Glomerular endothelial cell (primary cell): Measurements from ENCODE around the gene PRLH. TPM values are rescaled to one million over a fixed set of nuclear protein-coding genes. Genes with fewer than 3 reads are reported as not detected.

ENCODE experiments used
- DNase-seq: peaks from one replicate; pipeline ENCODE4 v3.0.0-alpha.2; 2011; ENCODE audit warnings: low read depth, low spot score; ENCODE audit errors: extremely low read depth
- total RNA-seq: library from RNA; depleted of rRNA; stranded (reverse); fragments of >200 nt; gene quantifications from 2 replicates; pipeline ENCODE4 v1.2.3, GENCODE V29; 2015

Gene PRLH
- total RNA-seq, 1 donor from 2014 or later = not detected

- no peak for DNase-seq
These were observed 2.6 kb upstream of the PRLH start for GRCh38 chr2:237563816-237564215.

- no peak for DNase-seq
These were observed 1.7 kb upstream of the PRLH start for GRCh38 chr2:237564526-237565131.

GRCh38 chr2:237565974-237566373 lies 400 bp upstream of the PRLH start:
- DNase-seq = no peak

DNA sequence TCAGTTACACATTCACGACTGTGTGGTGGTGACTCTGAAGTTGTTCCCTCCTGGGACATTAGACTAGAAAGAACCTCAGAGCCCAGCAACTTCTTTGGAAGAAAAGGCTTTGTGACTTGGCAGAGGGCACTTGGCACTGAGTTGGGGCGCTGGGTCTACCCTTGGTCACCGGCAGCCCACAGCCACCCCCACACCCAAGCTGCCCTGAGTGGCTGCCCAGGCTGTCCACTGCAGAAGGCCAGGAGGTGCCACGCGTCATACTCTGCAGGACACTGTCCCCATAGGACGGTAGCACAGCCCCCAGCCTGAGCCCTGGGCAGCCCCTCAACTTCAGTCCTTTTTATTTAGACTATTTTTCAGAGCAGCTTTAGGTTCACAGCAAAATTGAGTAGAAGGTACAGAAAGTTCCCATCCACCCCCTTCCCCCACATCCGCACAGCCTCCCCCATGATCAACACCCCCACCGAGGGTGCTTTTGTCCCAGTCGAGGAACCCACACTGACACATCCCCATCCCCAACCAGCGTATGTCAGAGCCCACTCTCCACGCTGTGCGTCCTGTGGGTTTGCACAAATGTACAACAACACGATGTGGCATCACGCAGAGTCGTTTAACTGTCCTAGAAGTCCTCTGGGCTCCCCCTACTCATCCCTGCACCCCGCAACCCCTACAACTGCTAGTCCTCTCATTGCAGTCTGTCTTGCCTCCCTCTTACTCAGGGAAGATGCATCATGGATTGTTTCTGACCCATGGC lies 1.1 kb downstream of the PRLH start:
- no peak for DNase-seq

- DNase-seq = no peak
These were observed 1.8 kb downstream of the PRLH start for GRCh38 chr2:237568121-237568660.

GRCh38 chr2:237569041-237569440 lies 2.7 kb downstream of the PRLH start:
- DNase-seq = no peak

DNA sequence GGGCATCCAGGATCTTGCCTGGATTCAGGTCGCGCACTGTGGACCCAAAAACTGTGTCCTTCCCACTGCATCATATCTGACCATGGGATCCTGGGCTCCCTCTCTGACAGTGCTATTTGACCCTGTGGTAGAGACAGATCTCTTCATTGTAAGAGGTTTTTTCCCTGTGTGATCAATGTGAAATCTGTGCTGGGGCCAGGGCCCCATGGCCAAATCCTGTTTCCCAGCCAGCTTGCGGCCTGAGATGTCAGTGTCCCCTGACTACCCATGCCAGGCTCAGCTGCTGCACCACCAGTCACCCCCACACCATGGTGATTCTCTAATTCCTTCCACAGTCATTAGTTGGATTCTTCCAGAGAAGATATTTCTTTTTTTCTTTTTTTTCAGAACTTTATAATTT lies 3.5 kb downstream of the PRLH start:
- no peak for DNase-seq

DNA sequence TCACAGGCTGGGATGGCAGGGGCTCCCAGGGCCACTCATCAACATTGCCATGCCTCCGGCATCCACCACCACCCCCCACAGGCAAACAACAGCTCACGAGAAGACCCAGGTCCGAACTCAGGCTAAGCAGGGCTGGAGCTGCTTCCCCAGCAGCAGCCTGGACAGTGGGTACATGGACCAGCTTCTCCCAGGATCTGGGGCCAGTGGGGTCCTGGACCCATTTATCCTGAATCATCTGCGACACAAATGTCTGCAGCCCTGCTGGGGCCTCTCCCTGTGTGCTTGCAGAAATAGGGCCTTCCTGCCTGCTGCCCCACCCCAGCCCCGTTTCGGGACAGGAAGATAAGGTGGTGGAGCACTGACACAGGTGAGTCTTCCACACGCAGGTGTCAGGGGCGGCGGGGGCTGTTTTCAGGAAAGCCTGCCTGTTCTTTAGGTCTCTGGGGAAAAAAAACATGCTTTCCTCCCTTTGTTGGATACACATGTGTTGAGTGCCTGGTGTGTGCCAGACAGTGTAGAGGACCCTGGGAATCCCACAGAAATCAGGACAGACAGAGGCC lies 4.5 kb downstream of the PRLH start:
- DNase-seq = no peak

DNA sequence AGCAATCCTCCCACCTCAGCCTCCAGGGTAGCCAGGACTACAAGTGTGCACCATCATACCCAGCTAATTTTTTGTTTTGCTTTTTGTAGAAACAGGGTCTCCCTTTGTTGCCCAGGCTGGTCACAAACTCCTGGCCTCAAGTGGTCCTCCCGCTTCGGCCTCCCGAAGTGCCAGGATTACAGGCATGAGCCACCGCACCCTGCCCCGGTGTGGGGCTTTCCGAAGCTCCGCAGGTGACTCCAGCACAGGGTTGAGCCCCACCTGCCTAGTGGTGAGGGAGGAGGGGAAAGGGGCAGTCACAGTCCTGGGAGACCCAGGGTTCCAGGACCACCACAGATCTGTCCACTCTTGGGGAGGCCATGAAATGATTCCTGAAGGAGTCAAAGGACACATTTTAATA lies 5.2 kb downstream of the PRLH start:
- no peak for DNase-seq

DNA sequence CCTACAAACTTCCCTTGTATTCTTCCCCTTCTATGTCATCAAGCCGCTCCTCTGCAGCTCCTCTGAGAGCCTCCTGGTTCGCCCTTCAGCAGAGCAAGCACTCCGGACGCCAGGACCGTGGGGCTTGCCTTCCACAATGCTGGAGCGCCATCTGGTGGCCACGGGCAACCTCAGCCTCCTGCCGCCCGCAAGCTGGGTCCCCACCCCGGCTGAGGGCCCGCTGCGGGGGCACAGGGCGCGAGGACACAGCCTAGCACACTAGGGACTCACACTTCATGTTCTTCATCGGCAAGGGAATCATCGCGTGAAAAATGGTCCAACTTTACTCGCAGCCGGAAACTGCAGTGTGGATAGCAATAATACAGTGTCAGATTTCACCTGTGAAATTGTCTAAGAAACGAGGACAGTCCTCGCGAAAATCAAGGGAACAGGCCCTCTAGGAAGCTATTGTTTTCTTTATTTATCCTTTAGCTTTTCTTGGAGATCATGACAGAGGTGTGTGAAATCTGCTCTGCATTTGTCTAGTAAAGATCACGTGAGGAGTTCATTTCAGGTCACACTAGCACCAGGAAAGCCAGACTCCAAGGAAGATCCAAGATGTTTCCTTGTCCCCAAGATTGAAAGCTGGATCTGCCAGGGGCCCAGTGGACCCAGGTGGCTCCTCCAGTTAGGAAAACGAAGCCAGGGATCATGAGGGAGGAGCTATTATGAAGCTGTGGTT lies 5.8 kb downstream of the PRLH start:
- DNase-seq = peak; percentile 48

DNA sequence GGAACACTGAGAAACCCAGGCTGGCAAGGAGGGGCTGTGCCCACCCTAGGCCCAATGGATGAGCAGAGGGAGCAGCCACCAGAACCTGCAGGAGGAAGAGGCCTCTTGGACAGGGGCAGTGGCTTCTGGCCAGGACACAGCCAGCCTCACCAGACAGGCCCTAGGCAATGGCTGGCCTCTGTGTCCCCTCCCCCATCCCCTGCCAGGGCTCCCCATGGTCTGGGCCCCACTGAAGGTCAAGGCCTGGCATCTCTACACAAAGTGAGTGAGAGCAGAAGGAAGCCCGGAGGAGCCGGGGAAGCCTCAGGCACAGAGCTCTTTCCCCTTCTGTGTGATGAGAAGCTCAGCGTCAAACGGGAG lies 6.3 kb downstream of the PRLH start:
- no peak for DNase-seq

GRCh38 chr2:237573721-237574415 lies 7.5 kb downstream of the PRLH start:
- no peak for DNase-seq

GRCh38 chr2:237574467-237574866 lies 8.1 kb downstream of the PRLH start:
- DNase-seq = no peak

GRCh38 chr2:237574894-237575868 lies 8.8 kb downstream of the PRLH start:
- DNase-seq = no peak

- no peak for DNase-seq
These were observed 9.8 kb downstream of the PRLH start for GRCh38 chr2:237575869-237576862.

GRCh38 chr2:237576974-237577373 lies 10.6 kb downstream of the PRLH start:
- DNase-seq = no peak

- DNase-seq = no peak
These were observed 11.1 kb downstream of the PRLH start for GRCh38 chr2:237577458-237577857.
